GM23338 (cell line): Measurements from ENCODE around the gene CIT.

Experiments
- CTCF ChIP-seq, 2 experiments: fragments of 200-600 bp in 1 of 2; sonication (generic) in 1 of 2; conservative IDR thresholded peaks; 2 replicates each; pipeline versions ENCODE4 v1.5.1 to v1.6.1; 2016 to 2017; ENCODE audit warnings: antibody characterized with exemption in 2 of 2, low read depth in 2 of 2, mild to moderate bottlenecking in 2 of 2, moderate library complexity in 1 of 2
- EZH2 ChIP-seq: fragments of 200-600 bp; sonication (generic); IDR thresholded peaks from one replicate; pipeline ENCODE4 v1.8.0; 2017; ENCODE audit warnings: antibody characterized with exemption, mild to moderate bottlenecking, low read depth; ENCODE audit not compliant: unreplicated experiment
- POLR2AphosphoS5 ChIP-seq: IDR thresholded peaks from 2 replicates; pipeline ENCODE4 v1.6.1; 2016; ENCODE audit warnings: antibody characterized with exemption, low read depth
- ZNF331 ChIP-seq: fragments of 250-450 bp; sonication (Bioruptor Pico); IDR thresholded peaks from 2 replicates; pipeline ENCODE4 v1.5.0; 2020; ENCODE audit warnings: low read depth, mild to moderate bottlenecking, moderate library complexity

GRCh38 chr12:119827760-119828159, 49.4 kb downstream of the CIT start:
- TF ChIP-seq CTCF (conservative IDR thresholded peaks at IDR 0.05; ENCODE audit: low read depth in 2 of 2): no peak
- TF ChIP-seq ZNF331 (CRISPR knock-in tag): no peak
- TF ChIP-seq POLR2AphosphoS5: no peak
- no peak for TF ChIP-seq EZH2
